ENCODE measurements around the gene GJA5.
"Not testable (repeated sequence)": the region's sequence is repeated elsewhere in the genome, so short reads cannot be mapped to it uniquely, and the experiment has no call there.

The GJA5 gene

GRCh38 chr1:147762233-147763024 is 2.0 kb upstream of the GJA5 start:
- no peak for DNase-seq (ENCODE audit: low read depth in 3 of 3)

DNA sequence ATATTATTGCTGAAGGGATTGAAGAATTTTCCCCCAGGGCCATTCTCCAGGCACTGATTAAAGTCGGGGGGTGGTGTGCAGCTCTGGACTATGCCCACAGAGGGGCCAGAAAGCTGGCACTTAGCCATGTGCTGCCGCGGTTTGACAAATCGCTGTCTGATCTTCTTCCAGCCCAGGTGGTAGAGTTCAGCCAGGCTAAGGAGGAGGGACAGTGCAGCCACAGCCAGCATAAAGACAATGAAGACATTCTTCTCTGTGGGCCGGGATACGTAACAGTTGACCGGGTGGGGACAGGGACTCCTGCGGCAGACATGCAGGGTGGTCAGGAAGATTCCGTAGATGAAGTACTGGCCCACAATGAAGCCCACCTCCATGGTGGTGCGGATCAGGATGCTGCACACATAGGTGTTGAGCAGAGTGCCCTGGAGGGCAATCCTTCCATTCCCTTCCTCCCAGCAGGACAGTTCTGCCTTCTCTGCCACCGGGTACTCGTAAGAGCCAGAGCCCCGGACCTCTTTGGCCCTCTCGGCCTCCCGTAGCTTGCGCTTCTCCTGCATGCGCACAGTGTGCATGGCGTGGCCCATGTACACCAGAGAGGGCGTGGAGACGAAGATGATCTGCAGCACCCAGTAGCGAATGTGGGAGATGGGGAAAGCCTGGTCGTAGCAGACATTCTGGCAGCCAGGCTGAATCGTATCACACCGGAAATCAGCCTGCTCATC is 1.9 kb downstream of the GJA5 start:
- DNase-seq (ENCODE audit: low read depth in 3 of 3), result no peak

GRCh38 chr1:147757015-147757990 is 3.1 kb downstream of the GJA5 start:
- DNase-seq (ENCODE audit: low read depth in 3 of 3), result no peak

DNA sequence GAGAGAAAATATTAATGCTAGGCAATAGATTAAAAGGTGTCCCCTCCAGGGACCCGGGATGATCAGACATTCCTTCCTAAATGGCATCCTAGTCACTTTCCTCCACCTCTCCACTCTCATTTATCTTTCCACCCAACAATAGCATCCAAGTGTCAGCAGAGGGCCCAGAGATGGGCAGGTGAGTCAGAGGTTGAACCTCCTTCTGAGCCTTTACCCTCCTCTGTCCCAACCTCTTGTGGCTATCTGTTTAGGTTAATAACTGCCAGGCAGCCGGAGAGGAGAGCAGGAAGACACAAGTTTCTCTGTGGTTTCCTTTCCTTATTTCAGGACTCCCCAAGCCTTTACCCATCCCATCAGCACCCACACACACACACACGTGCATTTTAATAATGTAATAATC is 4.1 kb downstream of the GJA5 start:
- DNase-seq (ENCODE audit: low read depth in 3 of 3), result no peak

GRCh38 chr1:147754661-147755060 is 5.7 kb downstream of the GJA5 start:
- DNase-seq (ENCODE audit: low read depth in 3 of 3), result no peak

DNA sequence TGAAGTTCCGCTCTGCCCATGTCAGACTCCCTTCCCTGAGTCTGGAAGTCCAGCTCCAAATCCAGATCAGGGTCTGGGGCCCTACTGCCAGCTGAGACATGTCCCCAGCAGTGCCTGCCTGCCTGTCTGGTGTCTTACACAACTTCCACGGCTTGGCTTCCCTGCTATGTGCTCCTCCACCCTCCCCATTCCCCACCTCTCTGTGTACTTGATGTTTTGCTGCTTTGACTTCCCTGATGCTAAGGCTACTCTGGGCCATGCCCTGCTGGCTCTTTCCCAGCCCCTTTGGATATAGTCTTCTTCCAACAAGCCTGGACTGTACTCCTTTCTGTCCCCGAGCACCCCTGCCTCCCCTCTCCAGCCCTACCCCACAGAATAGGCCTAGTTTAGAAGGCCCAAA is 7.3 kb downstream of the GJA5 start:
- no peak for DNase-seq (ENCODE audit: low read depth in 3 of 3)

GRCh38 chr1:147752511-147752910 is 7.9 kb downstream of the GJA5 start:
- no peak for DNase-seq (ENCODE audit: low read depth in 3 of 3)

DNA sequence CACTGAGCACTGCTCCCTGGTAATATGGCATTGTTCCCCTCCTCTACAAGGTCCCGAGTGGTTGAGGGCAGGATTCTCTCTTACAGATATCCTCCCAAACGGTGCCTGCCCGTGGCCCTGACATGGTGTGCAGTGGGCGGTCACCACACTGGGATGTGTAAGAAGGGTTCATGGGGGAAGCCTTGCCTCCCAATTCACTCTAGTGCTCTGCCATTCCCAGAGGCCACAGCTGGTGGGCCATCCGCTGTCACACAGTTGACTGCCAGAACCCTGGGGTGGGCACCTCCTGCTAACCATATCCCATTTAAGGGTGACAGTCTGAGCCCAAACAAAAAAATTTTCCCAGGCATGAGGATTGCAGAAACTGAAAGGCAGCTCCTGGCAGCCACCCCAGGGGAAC is 9.1 kb downstream of the GJA5 start:
- no peak for DNase-seq (ENCODE audit: low read depth in 3 of 3)

- no peak for DNase-seq (ENCODE audit: low read depth in 3 of 3)
These were observed 9.7 kb downstream of the GJA5 start for GRCh38 chr1:147750618-147751217.

DNA sequence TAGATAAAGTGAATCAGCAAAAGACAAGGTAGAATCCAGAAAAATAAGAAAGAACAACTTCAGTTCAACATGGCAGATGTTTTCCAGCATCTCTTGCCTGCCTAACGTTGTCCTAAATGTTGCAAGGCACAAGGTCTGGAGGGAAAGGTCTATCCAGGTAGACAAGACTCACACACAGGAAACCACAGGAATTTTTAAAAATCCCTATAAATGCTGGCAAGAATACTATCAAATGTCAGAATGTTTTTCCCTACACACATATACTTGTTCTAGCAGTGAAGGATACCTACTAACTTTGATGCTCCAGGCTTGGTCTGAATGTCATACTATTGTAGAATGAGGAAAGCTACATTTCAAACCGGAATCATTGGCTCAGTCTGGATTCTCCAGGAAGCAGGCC is 10.6 kb downstream of the GJA5 start:
- no peak for DNase-seq (ENCODE audit: low read depth in 3 of 3)

- DNase-seq (ENCODE audit: low read depth in 3 of 3), result no peak
These were observed 11.6 kb downstream of the GJA5 start for GRCh38 chr1:147748676-147749350.

GRCh38 chr1:147747966-147748365 is 12.4 kb downstream of the GJA5 start:
- DNase-seq (ENCODE audit: low read depth in 3 of 3), result no peak

GRCh38 chr1:147745271-147745670 is 15.1 kb downstream of the GJA5 start:
- DNase-seq (ENCODE audit: low read depth in 3 of 3), result no peak

GRCh38 chr1:147741065-147741464 is 19.3 kb downstream of the GJA5 start:
- DNase-seq (ENCODE audit: low read depth in 3 of 3), result no peak

DNA sequence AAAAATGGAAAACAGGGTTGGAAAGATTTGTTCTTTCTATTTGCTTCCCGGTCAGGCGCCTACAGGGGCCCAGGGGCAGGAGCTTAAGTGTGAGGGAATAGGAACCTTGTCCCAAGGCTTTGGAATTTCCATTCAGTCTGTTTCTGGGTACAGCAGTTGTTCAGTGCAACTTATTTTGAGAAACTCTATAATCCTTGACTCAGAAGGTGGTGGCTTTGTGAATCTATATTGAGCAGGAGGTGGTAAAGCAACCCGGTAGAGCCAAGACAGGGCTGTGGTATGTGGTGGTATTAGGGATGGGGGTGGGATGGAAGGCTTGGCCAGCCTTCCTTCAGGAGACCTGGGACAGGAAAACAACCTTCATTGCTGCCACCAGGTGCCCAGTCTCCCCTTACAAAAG is 20.0 kb downstream of the GJA5 start:
- DNase-seq (ENCODE audit: low read depth in 3 of 3), result no peak

- no peak for DNase-seq (ENCODE audit: low read depth in 3 of 3)
These were observed 21.5 kb downstream of the GJA5 start for GRCh38 chr1:147738739-147739476.

DNA sequence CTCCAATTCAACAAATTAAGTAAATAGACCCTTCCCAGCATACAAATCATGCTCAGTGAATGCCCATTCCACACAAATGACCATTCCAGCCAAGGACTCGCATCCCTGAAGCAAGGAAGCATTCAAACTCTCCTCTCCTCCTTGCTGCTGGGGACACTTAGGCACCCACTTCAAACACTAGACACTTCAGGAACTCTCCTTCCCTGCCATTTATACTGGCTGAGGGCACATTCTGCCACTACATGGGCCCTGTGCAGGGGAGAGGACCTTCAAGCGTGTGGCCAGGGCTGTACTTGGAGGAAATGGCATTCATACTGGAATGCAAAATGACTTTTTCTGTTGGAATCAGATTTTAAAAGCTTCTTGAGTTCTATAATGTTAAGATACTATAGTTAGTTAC is 22.3 kb downstream of the GJA5 start:
- no peak for DNase-seq (ENCODE audit: low read depth in 3 of 3)

GRCh38 chr1:147736883-147737282 is 23.5 kb downstream of the GJA5 start:
- no peak for DNase-seq (ENCODE audit: low read depth in 3 of 3)

- DNase-seq (ENCODE audit: low read depth in 3 of 3), result no peak
These were observed 25.0 kb downstream of the GJA5 start for GRCh38 chr1:147735423-147735822.

DNA sequence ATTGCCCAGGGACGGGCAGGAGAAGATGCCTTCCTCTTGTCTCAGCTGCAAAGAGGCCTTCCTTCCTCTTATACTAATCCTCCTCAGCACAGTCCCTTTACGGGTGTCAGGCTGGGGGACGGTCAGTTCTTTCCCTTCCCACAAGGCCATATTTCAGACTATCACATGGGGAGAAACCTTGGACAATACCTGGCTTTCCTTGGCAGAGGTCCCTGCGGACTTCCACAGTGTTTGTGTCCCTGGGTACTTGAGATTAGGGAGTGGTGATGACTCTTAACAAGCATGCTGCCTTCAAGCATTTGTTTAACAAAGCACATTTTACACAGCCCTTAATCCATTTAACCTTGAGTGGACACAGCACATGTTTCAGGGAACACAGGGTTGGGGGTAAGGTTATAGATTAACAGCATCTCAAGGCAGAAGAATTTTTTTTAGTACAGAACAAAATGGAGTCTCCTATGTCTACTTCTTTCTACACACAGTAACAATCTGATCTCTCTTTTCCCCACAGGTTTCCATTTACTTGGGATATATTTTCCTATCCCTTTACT is 26.0 kb downstream of the GJA5 start:
- not testable (repeated sequence) for DNase-seq (ENCODE audit: low read depth in 3 of 3)

Measured in stimulated activated CD4-positive, alpha-beta T cell treated with anti-CD3 and anti-CD28 coated beads, TNF-alpha, amount 100 ng/mL, for 24 hours (primary cell).